ENCODE data around the gene CYSLTR2. TPM values are rescaled to one million over a fixed set of nuclear protein-coding genes. Genes with fewer than 3 reads are reported as not detected.

The CYSLTR2 gene, protein sequence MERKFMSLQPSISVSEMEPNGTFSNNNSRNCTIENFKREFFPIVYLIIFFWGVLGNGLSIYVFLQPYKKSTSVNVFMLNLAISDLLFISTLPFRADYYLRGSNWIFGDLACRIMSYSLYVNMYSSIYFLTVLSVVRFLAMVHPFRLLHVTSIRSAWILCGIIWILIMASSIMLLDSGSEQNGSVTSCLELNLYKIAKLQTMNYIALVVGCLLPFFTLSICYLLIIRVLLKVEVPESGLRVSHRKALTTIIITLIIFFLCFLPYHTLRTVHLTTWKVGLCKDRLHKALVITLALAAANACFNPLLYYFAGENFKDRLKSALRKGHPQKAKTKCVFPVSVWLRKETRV
- 100 to 1,000 TPM; 282 to 352 TPM for total RNA-seq

DNA sequence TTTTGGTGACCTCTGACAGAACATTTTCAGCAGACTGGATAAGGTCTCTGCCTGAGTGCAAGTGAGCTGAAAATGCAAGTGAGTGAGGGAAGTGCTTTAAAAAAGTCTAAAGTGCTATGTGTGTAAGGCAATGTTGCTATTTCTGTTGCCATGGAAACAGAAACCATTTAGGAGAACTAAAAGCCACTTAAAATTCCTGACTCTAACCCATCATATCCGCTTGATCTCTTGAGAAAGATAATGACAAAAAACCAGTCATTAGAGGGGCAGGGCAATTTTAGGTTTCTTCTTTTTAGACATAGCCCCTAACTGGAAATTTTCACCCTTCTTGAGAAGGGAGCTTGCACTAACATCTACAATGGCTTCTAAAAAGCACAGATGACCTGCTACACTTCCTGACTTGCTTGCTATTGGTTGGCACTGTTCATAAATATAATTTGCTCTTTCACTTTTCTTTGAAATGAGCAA, at the start of gene CYSLTR2:
Gene CYSLTR2, plus strand, starts transcription at position 458 of the 468 bp plus-strand sequence. CDS start 52,889 bp downstream, outside the sequence.

Other genes starting within 250 kb of the CYSLTR2 start
- gene LPAR6, start 240.8 kb upstream of the CYSLTR2 start, total RNA-seq: 10 to 100 TPM; 14.3 to 15.1 TPM
- gene RCBTB2, start 120.8 kb upstream of the CYSLTR2 start, total RNA-seq: 10 to 100 TPM in 1 of 2 donors, 1 to 10 TPM in 1; 7.7 to 11.4 TPM

All from melanocyte of skin (primary cell).